ENCODE measurements around the gene NHSL2.
A peak's percentile ranks its signal among the peaks of the same experiment; 100 is the strongest.
"Not testable (repeated sequence)": the region's sequence is repeated elsewhere in the genome, so short reads cannot be mapped to it uniquely, and the experiment has no call there.

NHSL2 gene

DNA sequence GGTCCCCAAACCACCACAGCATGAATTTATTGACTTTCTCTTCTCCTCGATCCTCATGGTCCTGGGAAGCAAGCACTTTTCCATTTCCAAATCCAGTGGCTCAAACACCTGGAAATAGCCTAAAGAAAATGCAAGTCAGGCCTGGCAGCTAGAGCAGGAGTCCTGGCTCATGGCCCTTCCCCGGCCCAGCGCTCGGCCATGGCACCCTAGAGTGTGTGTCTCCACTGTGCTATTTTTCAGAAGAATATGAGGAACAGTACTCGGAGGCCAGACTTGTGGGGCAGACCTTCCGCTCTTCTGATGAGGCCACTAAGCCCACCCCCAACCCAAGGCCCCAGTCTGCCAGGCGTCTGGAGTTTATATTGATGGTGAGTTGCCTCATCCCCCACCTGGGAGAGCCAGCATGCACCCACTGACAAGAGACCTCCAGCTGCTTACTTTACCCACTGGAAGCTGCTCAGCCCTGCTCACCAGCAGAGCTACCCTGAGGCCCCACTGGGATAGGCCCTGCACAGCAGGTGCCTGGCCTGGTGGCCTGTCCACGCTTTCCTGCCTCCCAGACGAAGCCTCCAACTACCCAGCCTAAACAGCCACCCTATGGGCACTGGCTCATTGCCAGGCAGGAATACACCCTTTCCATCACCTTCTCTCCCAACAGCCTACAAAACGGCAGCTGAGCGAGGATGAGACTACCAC lies 223.4 kb downstream of the NHSL2 start:
- no peak for DNase-seq

DNA sequence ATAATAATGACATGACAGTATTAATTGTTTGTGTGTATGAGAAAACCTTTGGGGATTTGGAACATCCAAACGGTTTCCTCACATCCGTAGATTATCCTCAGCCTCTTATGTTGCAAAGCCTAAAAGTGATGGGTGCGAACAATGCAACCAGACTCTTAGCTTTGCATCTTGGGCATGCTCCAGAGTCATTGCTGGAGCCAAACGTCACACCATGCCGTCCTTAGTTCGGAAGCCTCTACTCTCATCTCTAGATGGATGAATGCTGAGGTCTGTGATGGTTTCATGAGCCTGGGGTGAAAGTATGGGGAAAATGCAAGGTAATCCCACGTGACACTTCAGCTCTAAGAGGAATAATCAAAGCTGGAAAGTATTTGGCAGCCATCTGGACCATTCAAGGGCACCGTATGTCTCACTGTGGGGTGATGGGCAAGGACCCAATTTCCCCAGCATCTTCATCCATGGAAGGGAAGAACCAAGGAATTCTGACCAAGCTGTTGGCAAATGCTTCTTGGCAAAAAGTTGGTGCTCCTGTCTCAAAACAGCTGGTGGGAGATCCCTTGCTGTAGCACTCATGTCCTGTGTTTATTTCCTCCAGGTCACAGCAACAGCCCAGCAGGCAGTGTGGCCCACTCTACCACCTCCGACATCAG lies 227.3 kb downstream of the NHSL2 start:
- peak; percentile 51 for DNase-seq

DNA sequence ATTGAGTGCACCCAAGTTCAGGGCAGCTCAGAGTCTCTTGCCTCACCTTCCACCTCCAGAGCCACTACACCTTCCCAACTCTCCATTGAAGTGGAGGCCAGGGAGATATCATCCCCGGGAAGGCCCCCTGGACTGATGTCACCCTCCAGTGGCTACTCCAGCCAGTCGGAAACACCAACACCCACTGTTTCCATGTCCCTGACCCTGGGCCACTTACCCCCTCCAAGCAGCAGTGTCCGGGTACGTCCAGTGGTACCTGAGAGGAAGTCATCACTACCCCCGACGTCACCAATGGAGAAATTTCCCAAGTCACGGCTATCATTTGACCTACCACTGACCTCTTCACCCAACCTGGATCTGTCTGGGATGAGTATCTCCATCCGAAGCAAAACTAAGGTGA lies 228.9 kb downstream of the NHSL2 start:
- DNase-seq, result no peak

DNA sequence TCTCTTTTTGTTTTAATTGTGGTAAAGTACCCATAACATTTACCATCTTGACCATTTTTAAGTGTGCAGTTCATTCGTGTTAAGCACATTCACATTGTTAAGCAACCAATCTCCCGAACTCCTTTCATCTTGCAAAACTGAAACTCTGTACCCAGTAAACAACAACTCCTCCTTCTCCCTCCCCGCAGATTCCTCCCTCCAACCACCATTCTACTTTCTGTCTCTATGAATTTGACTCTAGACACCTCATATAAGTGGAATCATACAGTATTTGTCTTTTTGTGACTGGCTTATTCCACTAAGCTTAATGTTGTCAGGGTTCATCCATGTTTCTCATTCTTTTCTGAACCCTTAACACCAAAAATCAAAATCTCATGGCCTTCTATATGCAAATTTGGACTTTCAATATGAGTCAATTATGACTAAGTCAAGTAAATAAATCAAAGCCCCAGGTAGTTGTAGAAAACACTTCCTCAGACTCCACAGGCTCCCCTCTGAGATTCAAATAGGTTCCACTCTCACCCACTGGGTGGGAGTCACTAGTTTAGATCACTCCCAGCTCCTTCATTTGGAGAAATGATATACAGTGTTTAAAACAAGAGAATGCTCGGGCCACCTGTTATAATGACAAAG lies 230.8 kb downstream of the NHSL2 start:
- DNase-seq, result no peak

- peak; percentile 73 for DNase-seq
These were observed 231.6 kb downstream of the NHSL2 start for GRCh38 chrX:72142094-72142793.

DNA sequence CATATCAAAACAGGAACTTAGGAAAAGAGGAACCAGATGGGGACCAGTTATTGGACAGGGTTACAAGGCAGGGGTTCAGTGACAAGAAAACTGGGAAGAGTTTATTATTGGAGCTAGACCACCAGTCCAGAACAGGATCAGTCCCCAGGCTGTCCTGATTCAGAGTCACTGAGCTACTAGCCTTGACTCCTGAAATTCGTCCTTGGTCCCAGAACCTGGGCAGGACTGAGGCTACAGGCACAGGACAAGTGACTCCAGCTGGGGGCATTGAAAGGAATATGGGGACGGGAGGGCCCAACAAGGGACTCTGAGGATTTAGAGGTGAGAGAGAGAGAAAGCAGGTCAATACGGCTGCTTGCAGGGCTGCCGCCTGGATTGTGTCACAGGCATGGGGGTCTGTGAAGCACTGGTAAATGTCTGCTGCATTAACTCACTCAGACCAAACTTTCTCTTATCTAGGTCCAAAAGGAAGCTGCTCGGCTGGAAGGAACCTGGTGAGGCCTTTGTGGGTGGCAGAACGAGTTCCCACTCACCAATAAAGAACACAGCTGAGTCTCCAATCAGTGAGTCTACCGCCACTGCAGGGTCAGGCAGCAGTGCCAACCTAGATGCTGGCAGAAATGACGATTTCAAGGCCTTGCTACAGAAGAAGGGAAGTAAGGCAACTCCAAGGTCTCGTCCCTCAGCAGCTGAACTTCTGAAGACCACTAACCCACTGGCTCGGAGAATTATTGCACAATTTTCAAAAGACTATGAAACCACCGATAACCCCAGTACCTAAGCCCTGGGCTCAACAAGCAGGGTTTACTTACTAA lies 232.4 kb downstream of the NHSL2 start:
- DNase-seq, result no peak

- no peak for DNase-seq
These were observed 232.9 kb downstream of the NHSL2 start for GRCh38 chrX:72143609-72143907.

GRCh38 chrX:72145181-72145580 lies 234.5 kb downstream of the NHSL2 start:
- DNase-seq, result no peak

DNA sequence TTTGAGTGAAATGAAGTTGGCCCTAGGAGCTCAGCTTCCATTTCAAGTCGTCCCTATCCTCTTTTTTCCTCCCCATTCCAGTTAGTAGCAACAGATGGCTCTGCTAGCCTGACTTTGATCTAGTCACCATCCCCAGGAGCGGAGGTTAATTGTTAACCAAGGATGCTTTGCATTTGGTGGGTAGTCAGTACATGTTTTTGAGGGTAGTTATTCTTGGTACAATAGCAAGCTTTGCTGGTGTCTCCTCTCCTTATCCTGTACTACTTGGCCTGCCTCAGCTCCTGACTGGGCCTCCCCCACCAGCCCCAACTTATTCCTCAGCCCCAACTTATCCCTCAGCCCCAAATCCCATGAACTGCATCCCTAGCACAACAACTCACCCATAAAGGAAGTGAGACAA lies 235.9 kb downstream of the NHSL2 start:
- no peak for DNase-seq

DNA sequence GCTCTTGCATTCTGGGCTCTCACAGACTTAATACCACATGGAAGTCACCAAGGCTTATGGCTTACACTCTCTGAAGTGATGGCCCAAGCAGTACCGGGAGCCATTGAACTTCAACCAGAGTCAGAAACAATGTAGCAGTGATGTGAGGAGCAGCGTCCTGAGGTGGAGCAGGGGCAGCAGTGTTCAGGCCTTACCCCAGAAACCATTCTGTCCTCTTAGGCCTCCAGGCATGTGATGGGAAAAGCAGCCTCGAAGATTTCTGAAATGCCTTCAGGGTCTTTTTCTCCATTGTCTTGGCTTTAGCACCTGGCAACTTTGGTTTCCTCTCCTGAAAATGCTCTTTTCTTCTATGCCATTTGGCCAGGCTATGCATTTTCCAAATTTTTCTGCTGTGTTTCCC lies 248.1 kb downstream of the NHSL2 start:
- DNase-seq, result no peak

DNA sequence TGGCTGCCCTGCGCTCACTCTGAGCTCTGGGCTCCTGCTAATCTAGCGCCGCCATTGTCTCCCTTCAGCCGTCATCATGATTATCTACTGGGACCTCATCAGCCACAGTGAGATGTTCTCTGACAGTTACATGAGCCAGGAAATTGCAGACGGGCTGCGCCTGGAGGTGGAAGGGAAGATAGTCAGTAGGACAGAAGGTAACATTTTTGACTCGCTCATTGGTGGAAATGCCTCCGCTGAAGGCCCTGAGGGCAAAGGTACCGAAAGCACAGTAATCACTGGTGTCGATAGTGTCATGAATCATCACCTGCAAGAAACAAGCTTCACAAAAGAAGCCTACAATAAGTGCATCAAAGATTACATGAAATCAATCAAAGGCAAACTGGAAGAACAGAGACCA lies 249.1 kb downstream of the NHSL2 start:
- DNase-seq, result no peak

- no peak for DNase-seq
These were observed 254.9 kb downstream of the NHSL2 start for GRCh38 chrX:72165551-72165950.

GRCh38 chrX:72169008-72169728 lies 258.5 kb downstream of the NHSL2 start:
- no peak for DNase-seq

- not testable (repeated sequence) for DNase-seq
These were observed 265.6 kb downstream of the NHSL2 start for GRCh38 chrX:72176289-72176688.

- no peak for DNase-seq
These were observed 266.3 kb downstream of the NHSL2 start for GRCh38 chrX:72176981-72177380.

DNA sequence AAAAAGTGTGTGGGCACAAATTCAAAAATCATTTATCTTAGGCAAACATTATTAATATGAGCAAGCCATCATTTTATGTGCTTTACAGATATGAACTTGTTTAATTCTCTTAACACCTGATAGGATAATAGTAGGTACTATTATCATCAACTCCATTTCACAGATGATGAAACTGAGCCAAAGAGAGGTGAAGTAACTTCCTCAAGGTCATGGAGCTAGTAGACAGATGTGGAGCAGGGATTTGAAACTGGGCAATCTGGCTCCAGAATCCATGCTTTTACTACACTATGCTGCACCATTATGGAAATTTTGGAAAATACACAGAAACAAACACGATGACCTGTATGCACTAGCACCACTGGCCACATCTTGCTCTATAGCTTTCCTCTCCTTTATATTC lies 269.9 kb downstream of the NHSL2 start:
- no peak for DNase-seq

GRCh38 chrX:72181178-72182125 lies 270.8 kb downstream of the NHSL2 start, which contains the start of gene PIN4:
Gene PIN4, plus strand, starts transcription at chrX:72181757. Its CDS starts 29 bp downstream, at chrX:72181786.
- DNase-seq, result peak; percentile 96

DNA sequence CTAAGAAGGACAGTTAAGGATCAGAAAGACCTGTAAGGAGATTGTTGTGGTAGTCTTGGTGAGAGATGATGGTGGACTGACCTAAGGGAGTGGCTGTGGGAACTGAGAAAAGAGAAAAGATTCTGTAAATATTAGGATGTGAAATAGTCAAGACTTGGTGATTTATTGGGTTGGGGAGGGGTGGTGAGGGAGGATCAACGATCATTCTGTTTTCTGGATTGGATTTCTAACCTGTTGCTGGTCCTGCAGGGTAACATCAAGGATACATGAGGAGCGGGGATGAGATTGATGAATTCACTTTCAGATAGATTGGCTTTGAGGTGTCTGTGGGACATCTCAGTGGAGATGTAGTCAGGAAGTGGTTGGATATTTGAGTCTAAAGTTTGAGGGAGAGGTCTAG lies 272.3 kb downstream of the NHSL2 start:
- DNase-seq, result no peak

GRCh38 chrX:72201836-72202536 lies 291.3 kb downstream of the NHSL2 start:
- DNase-seq, result no peak
